Measurements from ENCODE around the gene OST4.
"Not testable (repeated sequence)": the region's sequence is repeated elsewhere in the genome, so short reads cannot be mapped to it uniquely, and the experiment has no call there.

Gene OST4

GRCh38 chr2:27071277-27071989, at the start of gene OST4:
Gene OST4, minus strand, starts transcription at chr2:27071654.
- DNase-seq: peak; percentile 83

GRCh38 chr2:27119330-27119670, 47.8 kb upstream of the OST4 start:
- DNase-seq: not testable (repeated sequence)

GRCh38 chr2:27118525-27119329, 47.3 kb upstream of the OST4 start, which contains the start of gene CGREF1:
Gene CGREF1, minus strand, starts transcription at chr2:27119128. Its CDS starts 14,762 bp downstream, at chr2:27104366.
- no peak for DNase-seq

DNA sequence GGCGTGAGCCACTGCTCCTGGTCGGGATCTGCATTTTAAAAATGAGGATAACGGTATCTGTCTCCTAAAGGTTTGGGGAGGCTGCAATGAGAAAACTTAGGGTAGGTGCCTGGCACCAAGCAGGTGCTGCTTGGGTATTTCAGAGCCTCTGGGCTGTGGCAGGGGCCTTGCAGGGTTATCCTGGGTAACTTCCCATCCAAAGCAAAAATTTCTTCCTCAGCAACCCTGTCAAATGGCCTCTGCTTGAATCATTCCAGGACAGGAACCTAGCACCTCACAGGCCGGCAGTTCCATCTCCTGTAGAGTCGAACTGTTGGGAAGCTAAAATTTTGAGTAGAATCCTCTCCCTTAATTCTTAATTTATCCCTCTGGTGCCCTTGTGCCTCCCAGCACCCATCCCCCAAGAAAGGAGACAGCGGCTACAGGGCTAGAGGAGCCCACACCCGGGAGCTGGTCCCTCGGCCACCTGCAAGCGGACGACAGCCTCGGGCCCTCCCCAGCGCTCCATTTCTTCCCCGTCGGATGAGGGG, 46.6 kb upstream of the OST4 start:
- no peak for DNase-seq

DNA sequence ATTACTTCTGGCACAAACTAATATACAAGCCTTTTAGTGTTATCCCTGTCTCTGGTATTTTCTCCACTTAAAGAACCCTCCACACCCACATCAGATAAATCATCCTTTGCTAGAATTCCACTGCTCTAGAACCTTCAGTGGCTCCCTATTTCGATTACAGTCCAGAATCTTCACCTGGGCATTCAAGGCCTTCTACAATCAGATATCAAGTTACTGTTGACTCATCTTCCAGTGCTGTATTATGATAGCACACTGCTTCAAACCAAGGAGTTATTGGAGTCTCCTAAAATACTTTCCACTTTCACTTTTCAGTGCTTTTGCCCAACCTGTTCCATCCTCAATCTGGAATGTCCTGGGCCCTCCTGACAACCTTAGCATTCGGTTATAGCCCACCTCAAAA, 44.1 kb upstream of the OST4 start:
- no peak for DNase-seq

DNA sequence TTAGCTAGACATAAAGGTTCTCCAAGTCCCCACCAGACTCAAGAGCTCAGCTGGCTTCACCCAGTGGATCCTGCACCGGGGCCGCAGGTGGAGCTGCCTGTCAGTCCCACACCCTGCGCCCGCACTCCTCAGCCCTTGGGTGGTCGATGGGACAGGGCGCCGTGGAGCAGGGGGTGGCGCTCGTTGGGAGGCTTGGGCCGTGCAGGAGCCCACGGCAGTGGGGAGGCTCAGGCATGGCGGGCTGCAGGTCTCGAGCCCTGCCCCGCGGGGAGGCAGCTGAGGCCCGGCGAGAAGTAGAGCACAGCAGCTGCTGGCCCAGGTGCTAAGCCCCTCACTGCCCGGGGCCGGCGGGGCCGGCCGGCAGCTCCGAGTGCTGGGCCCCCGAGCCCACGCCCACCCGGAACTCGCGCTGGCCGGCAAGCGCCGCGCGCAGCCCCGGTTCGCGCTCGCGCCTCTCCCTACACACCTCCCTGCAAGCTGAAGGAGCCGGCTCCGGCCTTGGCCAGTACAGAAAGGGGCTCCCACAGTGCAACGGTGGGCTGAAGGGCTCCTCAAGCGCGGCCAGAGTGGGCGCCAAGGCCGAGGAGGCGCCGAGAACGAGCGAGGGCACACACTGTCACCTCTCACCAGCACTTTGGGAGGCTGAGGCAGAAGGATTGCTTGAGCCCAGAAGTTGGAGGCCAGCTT, 40.1 kb upstream of the OST4 start:
- not testable (repeated sequence) for DNase-seq

DNA sequence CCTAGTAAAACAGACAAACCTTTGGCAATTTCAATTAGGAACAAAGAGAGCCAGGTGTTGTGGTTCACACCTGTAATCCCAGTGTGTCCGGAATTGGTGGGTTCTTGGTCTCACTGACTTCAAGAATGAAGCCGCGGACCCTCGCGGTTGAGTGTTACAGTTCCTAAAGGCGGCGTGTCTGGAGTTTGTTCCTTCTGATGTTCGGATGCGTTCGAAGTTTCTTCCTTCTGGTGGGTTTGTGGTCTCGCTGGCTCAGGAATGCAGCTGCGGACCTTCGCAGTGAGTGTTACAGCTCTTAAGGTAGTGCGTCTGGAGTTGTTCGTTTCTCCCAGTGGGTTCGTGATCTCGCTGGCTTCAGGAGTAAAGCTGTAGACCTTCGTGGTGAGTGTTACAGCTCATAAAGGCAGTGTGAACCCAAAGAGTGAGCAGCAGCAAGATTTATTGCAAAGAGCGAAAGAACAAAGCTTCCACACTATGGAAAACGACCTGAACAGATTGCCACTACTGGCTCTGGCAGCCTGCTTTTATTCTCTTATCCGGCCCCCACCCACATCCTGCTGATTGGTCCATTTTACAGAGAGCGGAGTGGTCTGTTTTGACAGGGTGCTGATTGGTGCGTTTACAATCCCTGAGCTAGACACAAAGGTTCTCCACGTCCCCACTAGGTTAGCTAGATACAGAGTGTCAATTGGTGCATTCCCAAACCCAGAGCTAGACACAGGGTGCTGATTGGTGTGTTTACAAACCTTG, 39.3 kb upstream of the OST4 start:
- DNase-seq: not testable (repeated sequence)

GRCh38 chr2:27109083-27109482, 37.6 kb upstream of the OST4 start:
- no peak for DNase-seq

GRCh38 chr2:27108221-27108620, 36.8 kb upstream of the OST4 start:
- DNase-seq: no peak

DNA sequence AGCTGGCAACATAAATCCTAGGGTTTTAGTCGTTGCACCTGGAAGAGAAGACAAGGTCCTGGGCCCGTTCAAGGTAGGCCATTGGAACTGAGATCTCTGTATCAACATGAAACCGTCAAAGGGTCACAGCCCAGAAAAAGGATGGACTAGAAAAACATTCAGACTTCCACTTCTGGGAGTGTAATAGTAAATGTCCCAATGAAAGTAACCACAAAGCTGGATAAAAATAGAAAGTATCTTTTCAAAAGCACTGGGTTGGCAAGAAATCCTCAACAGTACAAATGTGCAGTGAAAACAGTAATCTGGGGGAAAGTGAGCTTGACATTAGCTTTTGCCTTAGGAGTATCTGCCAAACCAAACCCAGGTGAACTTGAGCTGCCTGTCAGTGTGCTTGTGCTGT, 34.5 kb upstream of the OST4 start:
- DNase-seq: no peak

GRCh38 chr2:27102329-27102728, 30.9 kb upstream of the OST4 start:
- no peak for DNase-seq

DNA sequence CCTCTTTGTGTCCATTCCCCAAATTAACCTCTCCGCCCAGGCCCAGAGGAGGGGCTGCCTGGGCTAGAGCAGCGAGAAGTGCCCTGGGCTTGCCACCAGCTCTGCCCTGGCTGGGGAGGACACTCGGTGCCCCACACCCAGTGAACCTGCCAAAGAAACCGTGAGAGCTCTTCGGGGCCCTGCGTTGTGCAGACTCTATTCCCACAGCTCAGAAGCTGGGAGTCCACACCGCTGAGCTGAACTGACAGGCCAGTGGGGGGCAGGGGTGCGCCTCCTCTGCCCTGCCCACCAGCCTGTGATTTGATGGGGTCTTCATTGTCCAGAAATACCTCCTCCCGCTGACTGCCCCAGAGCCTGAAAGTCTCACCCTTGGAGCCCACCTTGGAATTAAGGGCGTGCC, 28.6 kb upstream of the OST4 start:
- DNase-seq: no peak

DNA sequence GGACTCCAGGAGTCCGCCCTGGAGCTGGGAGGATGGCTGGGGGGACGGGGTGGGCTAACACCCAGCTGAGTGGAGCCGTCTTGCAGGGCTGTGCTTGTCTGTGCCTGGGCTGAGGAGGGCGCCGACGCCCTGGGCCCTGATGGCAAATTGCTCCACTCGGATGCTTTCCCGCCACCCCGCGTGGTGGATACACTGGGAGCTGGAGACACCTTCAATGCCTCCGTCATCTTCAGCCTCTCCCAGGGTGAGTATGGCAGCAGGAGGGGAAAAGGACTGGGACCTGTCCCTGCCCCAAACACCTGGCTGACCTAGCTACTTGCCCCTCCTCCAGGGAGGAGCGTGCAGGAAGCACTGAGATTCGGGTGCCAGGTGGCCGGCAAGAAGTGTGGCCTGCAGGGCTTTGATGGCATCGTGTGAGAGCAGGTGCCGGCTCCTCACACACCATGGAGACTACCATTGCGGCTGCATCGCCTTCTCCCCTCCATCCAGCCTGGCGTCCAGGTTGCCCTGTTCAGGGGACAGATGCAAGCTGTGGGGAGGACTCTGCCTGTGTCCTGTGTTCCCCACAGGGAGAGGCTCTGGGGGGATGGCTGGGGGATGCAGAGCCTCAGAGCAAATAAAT, 28.0 kb upstream of the OST4 start:
- no peak for DNase-seq

- DNase-seq: no peak
Measured at GRCh38 chr2:27097341-27097740, 25.9 kb upstream of the OST4 start.

GRCh38 chr2:27096748-27097297, 25.4 kb upstream of the OST4 start:
- DNase-seq: no peak

GRCh38 chr2:27095745-27096651, 24.5 kb upstream of the OST4 start:
- peak; percentile 14 for DNase-seq

DNA sequence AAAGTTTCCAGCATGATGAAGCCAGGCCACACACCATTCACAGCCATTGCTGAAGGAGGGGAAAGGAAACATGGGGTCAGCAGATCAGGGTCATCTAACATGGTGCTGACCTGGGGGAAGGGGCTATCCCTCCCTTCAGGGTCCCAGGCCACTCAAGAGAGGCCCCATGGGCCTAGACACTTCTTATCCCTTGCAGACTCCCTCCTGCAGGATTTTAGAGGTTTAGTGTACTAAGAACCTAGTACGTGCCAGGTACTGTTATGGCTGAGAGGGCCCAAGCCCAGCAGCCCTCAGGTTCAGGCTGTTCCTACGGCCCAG, 23.9 kb upstream of the OST4 start:
- no peak for DNase-seq

- no peak for DNase-seq
Measured at GRCh38 chr2:27094353-27094984, 23.0 kb upstream of the OST4 start.

- no peak for DNase-seq
Measured at GRCh38 chr2:27093430-27094352, 22.2 kb upstream of the OST4 start.

Data from NCI-H1105 (cell line).